Brain microvascular endothelial cell (primary cell): ENCODE measurements around the gene FAM20C.

ENCODE experiments used
- DNase-seq: peaks from one replicate; pipeline ENCODE4 v3.0.0-alpha.2; 2020
- H3K27ac ChIP-seq: fragments of 250-450 bp; sonication (Bioruptor Pico); 2 replicates; pipeline ENCODE4 v1.5.1; 2020; ENCODE audit warnings: mild to moderate bottlenecking, moderate library complexity
- H3K27me3 ChIP-seq: fragments of 250-450 bp; sonication (Bioruptor Pico); replicated peaks from 2 replicates; pipeline ENCODE4 v1.5.1; 2020; ENCODE audit warnings: mild to moderate bottlenecking
- H3K36me3 ChIP-seq: fragments of 250-450 bp; sonication (Bioruptor Pico); replicated peaks from 2 replicates; pipeline ENCODE4 v1.5.1; 2020; ENCODE audit warnings: mild to moderate bottlenecking
- H3K4me3 ChIP-seq: 2 replicates; pipeline ENCODE4 v1.5.1; 2011; ENCODE audit warnings: low read depth, mild to moderate bottlenecking, control low read depth, low read length, moderate library complexity
- CTCF ChIP-seq: IDR thresholded peaks from 2 replicates; pipeline ENCODE4 v1.5.1; 2011; ENCODE audit warnings: low read depth, mild to moderate bottlenecking, moderate library complexity, low read length, control low read depth, inconsistent platforms; ENCODE audit errors: missing control alignments
- in situ Hi-C: cut with HindIII; loops from 2 replicates; pipeline ENCODE4 v1.10.0; 2017; ENCODE audit warnings: low sequenced_read_pairs, low pct_ligation_motif_present

The FAM20C gene

GRCh38 chr7:187227-187927 is 5.0 kb upstream of the FAM20C start:
- DNase-seq: no peak
- no peak overlapping the region for H3K4me3 ChIP-seq
- no peaks in the 10 kb centered on the region for H3K27me3 ChIP-seq
- TF ChIP-seq CTCF: no peak
- in situ Hi-C loops: no loop called here
- H3K36me3 ChIP-seq: no peaks in the 10 kb centered on the region
- H3K27ac ChIP-seq: no peak overlapping the region

- no peaks in the 10 kb centered on the region for H3K27me3 ChIP-seq
- H3K4me3 ChIP-seq: no peak overlapping the region
- DNase-seq: no peak
- TF ChIP-seq CTCF: no peak
- no peaks in the 10 kb centered on the region for H3K36me3 ChIP-seq
- in situ Hi-C loops: no loop called here
- H3K27ac ChIP-seq: no peak overlapping the region
Measured at GRCh38 chr7:188174-188573, 4.2 kb upstream of the FAM20C start.

GRCh38 chr7:188727-189500 is 3.5 kb upstream of the FAM20C start:
- Histone ChIP-seq H3K27ac (no peak overlapping the region), H3K36me3 (no peaks in the 10 kb centered on the region), H3K4me3 (no peak overlapping the region), H3K27me3 (no peaks in the 10 kb centered on the region)
- in situ Hi-C loops: no loop called here
- DNase-seq: no peak
- TF ChIP-seq CTCF: no peak

- Histone ChIP-seq H3K27me3 (no peaks in the 10 kb centered on the region), H3K4me3 (no peak overlapping the region), H3K36me3 (peaks cover under 1% of the 10 kb centered on the region), H3K27ac (no peak overlapping the region)
- DNase-seq: no peak
- no peak for TF ChIP-seq CTCF
- in situ Hi-C loops: no loop called here
Measured at GRCh38 chr7:189719-190118, 2.7 kb upstream of the FAM20C start.

GRCh38 chr7:190196-190595 is 2.2 kb upstream of the FAM20C start:
- TF ChIP-seq CTCF: no peak
- H3K27ac ChIP-seq: no peak overlapping the region
- no peak overlapping the region for H3K4me3 ChIP-seq
- DNase-seq: no peak
- no peaks in the 10 kb centered on the region for H3K27me3 ChIP-seq
- in situ Hi-C loops: no loop called here
- H3K36me3 ChIP-seq: peaks cover 6% of the 10 kb centered on the region
